PC-9 (cell line): Measurements from ENCODE around the gene KCNJ16.

Experiments used
- CTCF ChIP-seq: fragments of 200-600 bp; sonication (generic); conservative IDR thresholded peaks from 2 replicates; pipeline ENCODE4 v1.6.1; 2017; ENCODE audit warnings: mixed run types, antibody characterized with exemption, mild to moderate bottlenecking, moderate library complexity
- EZH2 ChIP-seq: fragments of 200-600 bp; sonication (generic); IDR thresholded peaks from 2 replicates; pipeline ENCODE4 v1.8.0; 2017; ENCODE audit warnings: antibody characterized with exemption, low read depth

- TF ChIP-seq EZH2 (no peak), CTCF (no peak)
These were observed 44.7 kb upstream of the KCNJ16 start for GRCh38 chr17:70030371-70030770.
